IPS DF 4.7 (cell line): ENCODE measurements around the gene FARP1.

Source experiments
- DNase-seq: peaks from one replicate; pipeline ENCODE4 v3.0.0-alpha.2; 2013; ENCODE audit warnings: low spot score; ENCODE audit errors: extremely low read depth

The FARP1 gene

DNA sequence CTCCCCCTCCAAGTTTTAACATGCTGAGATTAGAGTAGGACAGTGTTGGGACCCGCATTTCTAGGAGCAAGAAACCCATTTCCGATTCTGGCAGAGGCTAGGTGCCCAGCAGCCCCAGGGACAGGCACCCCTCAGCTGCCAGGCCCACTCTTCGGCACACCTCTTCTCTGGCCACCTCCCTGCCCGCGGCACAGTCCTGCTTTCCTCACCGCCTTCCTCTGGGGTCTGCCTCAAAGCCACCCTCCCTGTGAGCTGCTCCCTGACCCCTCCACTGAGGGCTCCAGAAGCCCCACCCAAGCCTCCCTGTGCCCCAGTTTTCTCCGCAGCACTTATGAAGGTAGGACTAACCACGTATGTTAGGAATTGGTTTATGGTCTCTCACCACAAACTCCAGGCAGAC is 354.1 kb downstream of the FARP1 start:
- no peak for DNase-seq

DNA sequence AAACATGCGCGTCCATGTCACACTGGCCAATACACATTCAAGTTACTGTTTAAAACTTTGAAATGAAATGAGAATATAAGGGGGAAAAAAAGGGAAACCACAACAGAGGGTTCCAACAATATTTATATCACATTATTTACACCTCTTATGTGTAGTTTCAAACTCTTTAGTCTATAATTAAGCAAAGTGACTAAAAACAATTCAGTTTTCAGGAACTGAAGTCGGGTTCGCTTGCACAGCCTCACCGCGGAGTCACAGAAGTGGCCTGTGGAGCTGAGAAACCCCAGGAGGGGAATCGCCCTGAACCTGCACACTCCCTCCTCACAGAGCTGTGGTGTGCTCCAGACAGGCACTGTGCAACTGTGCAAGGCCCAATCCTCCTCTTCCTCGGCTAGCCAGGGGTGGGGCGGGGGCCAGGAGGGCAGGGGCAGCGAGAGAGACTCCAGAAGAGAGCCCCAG is 358.1 kb downstream of the FARP1 start:
- no peak for DNase-seq

DNA sequence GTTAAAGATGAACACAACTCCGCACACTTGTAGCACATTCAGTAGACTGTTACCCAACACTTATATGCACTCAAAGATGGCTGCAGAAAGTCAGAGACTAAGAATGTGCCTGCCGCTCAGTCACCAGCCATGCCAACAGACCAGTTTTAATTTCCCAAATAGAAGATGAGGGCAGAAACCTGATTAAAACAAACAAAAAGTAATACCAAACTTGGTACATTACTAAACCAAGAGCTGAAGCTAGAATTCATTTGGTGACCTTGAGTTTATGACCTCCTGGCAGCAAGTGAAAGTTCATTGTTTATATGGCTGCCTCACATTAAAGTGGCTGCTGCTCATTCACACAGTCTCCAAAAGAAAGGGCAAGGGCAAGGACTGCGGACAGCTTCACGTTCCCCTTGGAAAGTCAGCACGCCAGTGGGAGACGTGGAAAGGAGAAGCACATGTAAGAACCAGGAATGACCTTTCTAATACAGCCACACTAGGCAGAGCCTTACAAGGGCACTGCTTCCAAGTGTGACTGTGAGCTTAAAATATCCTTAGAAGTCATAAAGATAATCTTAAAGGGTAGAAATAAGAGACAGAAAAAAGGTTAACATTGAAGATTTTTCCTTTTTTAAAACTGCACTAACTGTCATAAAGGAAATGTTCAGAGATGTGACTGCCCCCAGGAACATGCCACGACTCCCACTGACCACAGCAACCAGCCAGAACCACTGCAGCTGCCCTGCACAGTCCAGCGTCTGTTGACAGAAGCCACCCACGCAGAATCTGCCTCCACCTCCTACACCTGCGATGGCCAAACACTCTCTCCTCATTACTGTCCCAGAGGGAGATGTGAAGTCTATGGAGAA is 360.5 kb downstream of the FARP1 start:
- no peak for DNase-seq

DNA sequence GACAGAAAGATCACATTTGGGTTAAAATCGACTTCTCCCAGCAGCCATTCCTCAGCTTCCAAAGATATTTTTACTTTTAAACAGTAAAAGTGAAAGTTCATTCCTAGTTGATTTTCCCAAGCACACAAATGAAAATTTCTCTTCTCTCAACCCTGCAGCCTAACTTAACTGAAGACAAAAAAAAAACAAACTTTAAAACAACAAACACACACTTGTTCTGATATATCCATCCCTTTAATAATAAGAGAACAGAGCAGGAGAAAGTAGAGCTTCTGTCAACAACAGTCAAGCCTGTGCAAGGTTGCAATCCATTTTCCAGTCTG is 361.1 kb downstream of the FARP1 start:
- no peak for DNase-seq

DNA sequence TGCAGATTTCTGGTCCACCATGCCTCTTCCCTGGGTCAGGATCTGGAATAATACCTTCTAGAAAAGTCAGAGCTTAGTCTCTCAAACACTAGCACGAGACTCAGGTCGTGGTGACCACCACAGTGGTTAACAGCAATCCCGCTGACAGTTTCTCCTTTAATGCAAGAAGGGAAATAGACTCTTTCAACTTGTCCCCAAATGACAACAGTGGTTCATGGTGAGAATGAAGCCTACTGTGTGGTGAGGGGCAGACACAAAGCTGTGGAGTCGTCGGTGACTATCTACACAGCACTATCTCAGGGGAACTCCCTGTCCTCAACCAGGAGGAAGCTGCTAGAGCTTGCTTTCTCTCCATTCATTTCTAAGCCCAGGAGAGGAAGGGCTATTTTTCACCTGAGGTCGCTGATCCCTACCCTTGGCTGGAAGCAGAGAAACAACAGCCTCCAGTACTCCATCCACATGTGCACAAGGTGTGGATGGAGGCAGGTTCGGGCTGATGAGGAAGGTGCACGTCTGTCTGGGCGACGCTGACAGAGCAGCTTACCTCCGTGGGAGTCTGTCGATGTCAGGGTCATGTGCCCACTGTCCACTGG is 361.6 kb downstream of the FARP1 start:
- DNase-seq = no peak
